NCI-H82 treated with DMSO at 0.1 percent for 48 hours (cell line): ENCODE data around the gene MEGF9.

Source experiments
- DNase-seq: peaks from one replicate; lab custom pipeline; 2025; ENCODE audit not compliant: unreplicated experiment; lab: John Stamatoyannopoulos, UW

Gene MEGF9

GRCh38 chr9:120627073-120627472 is 87.2 kb downstream of the MEGF9 start:
- no peak for DNase-seq

- DNase-seq = no peak
Measured at GRCh38 chr9:120626512-120626911, 87.8 kb downstream of the MEGF9 start.

- no peak for DNase-seq
Measured at GRCh38 chr9:120625222-120625621, 89.0 kb downstream of the MEGF9 start.

GRCh38 chr9:120622790-120623189 is 91.5 kb downstream of the MEGF9 start:
- no peak for DNase-seq

- no peak for DNase-seq
Measured at GRCh38 chr9:120621941-120622340, 92.3 kb downstream of the MEGF9 start.

GRCh38 chr9:120619751-120620655 is 94.3 kb downstream of the MEGF9 start:
- DNase-seq = peak; percentile 37

GRCh38 chr9:120616966-120617935 is 97.0 kb downstream of the MEGF9 start:
- no peak for DNase-seq

GRCh38 chr9:120612218-120612617 is 102.1 kb downstream of the MEGF9 start:
- no peak for DNase-seq

GRCh38 chr9:120611690-120612068 is 102.6 kb downstream of the MEGF9 start:
- no peak for DNase-seq

GRCh38 chr9:120610975-120611689 is 103.1 kb downstream of the MEGF9 start:
- DNase-seq = no peak

- DNase-seq = no peak
Measured at GRCh38 chr9:120609636-120610035, 104.6 kb downstream of the MEGF9 start.

- DNase-seq = no peak
Measured at GRCh38 chr9:120608421-120608820, 105.8 kb downstream of the MEGF9 start.

- no peak for DNase-seq
Measured at GRCh38 chr9:120603591-120603990, 110.7 kb downstream of the MEGF9 start.

- no peak for DNase-seq
Measured at GRCh38 chr9:120603010-120603409, 111.3 kb downstream of the MEGF9 start.

GRCh38 chr9:120593955-120594277 is 120.4 kb downstream of the MEGF9 start:
- no peak for DNase-seq

GRCh38 chr9:120593250-120593954 is 120.9 kb downstream of the MEGF9 start:
- no peak for DNase-seq

- no peak for DNase-seq
Measured at GRCh38 chr9:120592210-120592609, 122.1 kb downstream of the MEGF9 start.

GRCh38 chr9:120587328-120587727 is 126.9 kb downstream of the MEGF9 start:
- DNase-seq = no peak

- peak; percentile 23 for DNase-seq
Measured at GRCh38 chr9:120583958-120584369, 130.3 kb downstream of the MEGF9 start.

- peak; percentile 91 for DNase-seq
Measured at GRCh38 chr9:120580051-120580896, 134.0 kb downstream of the MEGF9 start, which contains the start of gene CDK5RAP2. Gene CDK5RAP2, minus strand, starts transcription at chr9:120580167. Its CDS starts 189 bp downstream, at chr9:120579978.
